Testis (tissue), 3 donors: ENCODE results near the gene TRAK1. TPM values are rescaled to one million over a fixed set of nuclear protein-coding genes. Genes with fewer than 3 reads are reported as not detected.
A peak's percentile ranks its signal among the peaks of the same experiment; 100 is the strongest.

Experiments used
- DNase-seq: peaks from one replicate; pipeline ENCODE4 v3.0.0-alpha.2; 2019
- H3K27ac ChIP-seq, 2 donors: fragments of 200-600 bp; sonication (generic); one replicate each; pipeline ENCODE4 v1.5.1; 2019
- H3K27me3 ChIP-seq: fragments of 200-600 bp; sonication (generic); one replicate; pipeline ENCODE4 v1.5.1; 2019
- H3K36me3 ChIP-seq: fragments of 200-600 bp; sonication (generic); one replicate; pipeline ENCODE4 v1.5.1; 2017; ENCODE audit warnings: low read depth; ENCODE audit errors: missing control alignments
- H3K4me1 ChIP-seq: fragments of 200-600 bp; sonication (generic); one replicate; pipeline ENCODE4 v1.5.1; 2019
- H3K4me3 ChIP-seq, 2 donors: fragments of 200-600 bp; sonication (generic); one replicate each; pipeline ENCODE4 v1.5.1; 2017 to 2019
- H3K9me3 ChIP-seq: fragments of 200-600 bp; sonication (generic); one replicate; pipeline ENCODE4 v1.5.1; 2017
- POLR2A ChIP-seq: fragments of 450-650 bp; IDR thresholded peaks from one replicate; pipeline ENCODE4 v1.6.1; 2017; ENCODE audit warnings: antibody characterized with exemption, mild to moderate bottlenecking, moderate library complexity
- WGBS, 2 donors: methylation state at CpG; one replicate each; pipeline ENCODE4 v1.1.5; 2018; 5-methylcytosine and 5-hydroxymethylcytosine counted together
- intact Hi-C: fragments of 100-400 bp; cut with DNase I; formaldehyde crosslinking; loops from one replicate; pipeline ENCODE4 v1.15.1; 2023; ENCODE audit warnings: low total_unique reads
- polyA plus RNA-seq: library from polyadenylated mRNA; stranded (reverse); fragments of 350-450 nt; fragmentation: Illumina TruSeq; extraction: RNeasy Lipid Tissue Mini Kit (QIAGEN cat#74804); gene quantifications from one replicate; pipeline ENCODE4 v1.2.3, GENCODE V29; 2014; ENCODE audit warnings: low read depth, low replicate concordance; ENCODE audit not compliant: insufficient read depth
- total RNA-seq, 2 donors: library from RNA; depleted of rRNA; stranded (reverse); fragments of >200 nt; gene quantifications; one replicate each; pipeline ENCODE4 v1.2.3, GENCODE V29; 2016
- TF ChIP-seq, protein P1 (sequence below), 3 experiments: fragments of 450-650 bp in 2 of 3; fragments of 200-600 bp in 1 of 3; sonication (generic) in 1 of 3; IDR thresholded peaks; one replicate each; pipeline ENCODE4 v1.5.1; 2016 to 2019; ENCODE audit warnings: antibody characterized with exemption in 3 of 3, mild to moderate bottlenecking in 2 of 3, moderate library complexity in 1 of 3

TRAK1 gene
- total and polyA plus RNA-seq, 3 donors from 2014 or later = 32.0 to 95.9 (median 94.1) TPM

DNA sequence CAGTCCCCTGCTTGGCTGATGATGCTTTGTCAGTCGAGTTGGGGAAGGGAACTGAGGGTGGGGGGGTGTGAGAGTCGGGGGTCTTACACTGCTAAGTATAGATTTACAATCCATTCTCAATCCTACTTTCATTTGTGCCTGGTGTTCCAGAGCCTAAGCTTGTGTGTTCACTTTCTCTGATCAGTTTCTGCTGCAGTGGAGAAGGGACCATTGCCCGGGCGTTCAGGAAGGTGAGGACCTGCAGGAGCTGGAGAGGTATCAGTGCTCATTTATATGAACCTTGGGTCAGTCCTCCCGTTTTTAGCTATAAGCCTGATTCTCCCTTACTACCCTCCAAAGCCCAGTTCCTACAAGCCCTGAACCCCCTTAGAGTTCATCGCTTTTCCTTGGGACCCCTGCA is 41.0 kb upstream of the TRAK1 start:
- H3K36me3 ChIP-seq = no peaks in the 10 kb centered on the region
- TF ChIP-seq POLR2A = no peak
- TF ChIP-seq, protein P1, sequence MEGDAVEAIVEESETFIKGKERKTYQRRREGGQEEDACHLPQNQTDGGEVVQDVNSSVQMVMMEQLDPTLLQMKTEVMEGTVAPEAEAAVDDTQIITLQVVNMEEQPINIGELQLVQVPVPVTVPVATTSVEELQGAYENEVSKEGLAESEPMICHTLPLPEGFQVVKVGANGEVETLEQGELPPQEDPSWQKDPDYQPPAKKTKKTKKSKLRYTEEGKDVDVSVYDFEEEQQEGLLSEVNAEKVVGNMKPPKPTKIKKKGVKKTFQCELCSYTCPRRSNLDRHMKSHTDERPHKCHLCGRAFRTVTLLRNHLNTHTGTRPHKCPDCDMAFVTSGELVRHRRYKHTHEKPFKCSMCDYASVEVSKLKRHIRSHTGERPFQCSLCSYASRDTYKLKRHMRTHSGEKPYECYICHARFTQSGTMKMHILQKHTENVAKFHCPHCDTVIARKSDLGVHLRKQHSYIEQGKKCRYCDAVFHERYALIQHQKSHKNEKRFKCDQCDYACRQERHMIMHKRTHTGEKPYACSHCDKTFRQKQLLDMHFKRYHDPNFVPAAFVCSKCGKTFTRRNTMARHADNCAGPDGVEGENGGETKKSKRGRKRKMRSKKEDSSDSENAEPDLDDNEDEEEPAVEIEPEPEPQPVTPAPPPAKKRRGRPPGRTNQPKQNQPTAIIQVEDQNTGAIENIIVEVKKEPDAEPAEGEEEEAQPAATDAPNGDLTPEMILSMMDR (IDR thresholded peaks at IDR 0.05) = no peak
- DNase-seq = no peak
- H3K27ac ChIP-seq = no peak overlapping the region
- 84 to 92% methylated on average over 6 of the region's 6 CpGs for WGBS, 2 donors
- H3K4me1 ChIP-seq = peaks cover 31% of the 10 kb centered on the region
- no peaks in the 10 kb centered on the region for H3K27me3 ChIP-seq
- H3K9me3 ChIP-seq = no peaks in the 10 kb centered on the region
- H3K4me3 ChIP-seq = no peak overlapping the region
- intact Hi-C loops = no loop called here

- Histone ChIP-seq H3K9me3 (no peaks in the 10 kb centered on the region), H3K4me3 (no peak overlapping the region), H3K27me3 (no peaks in the 10 kb centered on the region), H3K36me3 (no peaks in the 10 kb centered on the region), H3K4me1 (peaks cover 31% of the 10 kb centered on the region), H3K27ac (peak overlapping the region; percentile 70)
- 74 to 80% methylated on average over 4 of the region's 4 CpGs for WGBS, 2 donors
- intact Hi-C loops = no loop called here
- no peak for TF ChIP-seq POLR2A
- TF ChIP-seq, protein P1 (IDR thresholded peaks at IDR 0.05) = no peak
- no peak for DNase-seq
These were observed 39.6 kb upstream of the TRAK1 start for GRCh38 chr3:42051384-42052131.

GRCh38 chr3:42052132-42052483 is 39.0 kb upstream of the TRAK1 start:
- H3K4me1 ChIP-seq = peaks cover 31% of the 10 kb centered on the region

DNA sequence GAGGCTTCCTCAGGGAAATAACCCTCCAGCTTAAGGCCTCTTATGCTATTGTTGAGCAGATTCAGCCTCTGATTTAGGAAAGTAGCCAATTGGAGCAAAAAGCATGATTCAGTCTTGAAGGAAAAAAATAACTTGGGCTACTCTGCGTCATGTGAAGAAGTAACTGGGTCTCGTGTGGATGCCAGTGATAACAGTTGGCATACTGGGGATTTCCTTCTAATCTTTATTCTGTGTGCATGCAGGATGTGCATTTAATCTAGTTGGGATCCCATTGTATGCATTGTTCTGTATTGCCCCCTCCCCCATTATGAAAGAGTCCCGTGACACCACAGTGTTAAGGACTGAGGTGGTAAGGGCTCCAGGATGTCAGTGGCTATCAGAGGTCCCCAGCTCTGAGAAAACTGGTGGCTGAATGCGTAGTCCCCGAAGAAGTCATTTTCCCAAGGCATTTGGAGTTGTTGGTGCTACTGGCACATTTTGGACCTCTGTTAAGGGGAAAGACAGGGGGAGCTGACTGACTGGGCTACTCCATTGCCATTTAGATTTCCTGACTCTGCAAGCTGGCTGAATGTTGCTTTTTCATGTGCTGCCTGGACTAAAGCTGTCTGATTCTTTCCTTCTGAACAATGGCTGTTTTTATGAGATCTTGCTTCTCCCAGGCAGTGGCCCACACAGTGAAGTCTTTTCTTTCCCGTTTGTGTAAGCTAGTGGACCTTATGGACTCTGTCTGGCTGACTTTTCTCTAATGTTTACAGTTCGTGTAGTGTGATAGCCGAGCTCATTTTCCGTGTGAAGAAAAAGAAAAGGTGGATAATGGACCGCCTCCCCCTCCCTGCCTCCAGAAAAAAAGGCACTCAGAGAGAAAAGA is 38.4 kb upstream of the TRAK1 start:
- WGBS, 2 donors = 49 to 59% methylated on average over 10 of the region's 10 CpGs
- peaks cover 31% of the 10 kb centered on the region for H3K4me1 ChIP-seq
- no peak for DNase-seq
- H3K27ac ChIP-seq = peak overlapping the region; percentile 70
- no peaks in the 10 kb centered on the region for H3K9me3 ChIP-seq
- intact Hi-C loops = no loop called here
- no peaks in the 10 kb centered on the region for H3K27me3 ChIP-seq
- no peaks in the 10 kb centered on the region for H3K36me3 ChIP-seq
- H3K4me3 ChIP-seq = no peak overlapping the region
- TF ChIP-seq POLR2A = no peak
- TF ChIP-seq, protein P1 (IDR thresholded peaks at IDR 0.05) = peak in 1 of 3 experiments; percentile 6

More at GRCh38 chr3:42052132-42052483, 39.0 kb upstream of the TRAK1 start:
- Histone ChIP-seq H3K9me3 (no peaks in the 10 kb centered on the region), H3K27ac (peak overlapping the region; percentile 70), H3K4me3 (no peak overlapping the region), H3K27me3 (no peaks in the 10 kb centered on the region), H3K36me3 (no peaks in the 10 kb centered on the region)
- DNase-seq = no peak
- TF ChIP-seq, protein P1 (IDR thresholded peaks at IDR 0.05) = no peak
- no peak for TF ChIP-seq POLR2A
- intact Hi-C loops = no loop called here
- 83 to 86% methylated on average over 2 of the region's 2 CpGs for WGBS, 2 donors
